Measurements from ENCODE around the gene SEMA3B. TPM values are rescaled to one million over a fixed set of nuclear protein-coding genes. Genes with fewer than 3 reads are reported as not detected.

The SEMA3B gene
- total RNA-seq, 4 donors from 2014 or later, result 59.5 to 423 (median 122) TPM

- H3K9me3 ChIP-seq, result no peaks in the 10 kb centered on the region
- 23% methylated on average over 10 of the region's 10 CpGs; no CpG with 5 or more reads in 1 of the 2 donors for WGBS, 2 donors (ENCODE audit: low coverage in 1 of 2)
- H3K27ac ChIP-seq, result peak overlapping the region; percentile 67 to 85 (median 82)
- H3K4me1 ChIP-seq, result peaks cover 46 to 96% (median 55%) of the 10 kb centered on the region in 4 donors
- peak overlapping the region in 1 of 4 donors; percentile 48 for H3K4me3 ChIP-seq
- no peaks in the 10 kb centered on the region for H3K27me3 ChIP-seq
- in situ Hi-C loops (cut with MboI; ENCODE audit: low pct_ligation_motif_present in 1 of 4, low pct_unique_long_range_greater_than_20kb in 1 of 4, low sequenced_read_pairs in 3 of 4) (no loop called here), intact Hi-C loops (cut with DNase I; ENCODE audit: low total_unique reads) (loop anchor here (2.0 kb wide), 1 partner anchor 20 kb away; no protein-coding TSS in a partner anchor)
- no peaks in the 10 kb centered on the region for H3K36me3 ChIP-seq
- DNase-seq, result peak; percentile 55
- TF ChIP-seq POLR2AphosphoS5 (IDR thresholded peaks at IDR 0.05), result no peak
- TF ChIP-seq, protein P1, sequence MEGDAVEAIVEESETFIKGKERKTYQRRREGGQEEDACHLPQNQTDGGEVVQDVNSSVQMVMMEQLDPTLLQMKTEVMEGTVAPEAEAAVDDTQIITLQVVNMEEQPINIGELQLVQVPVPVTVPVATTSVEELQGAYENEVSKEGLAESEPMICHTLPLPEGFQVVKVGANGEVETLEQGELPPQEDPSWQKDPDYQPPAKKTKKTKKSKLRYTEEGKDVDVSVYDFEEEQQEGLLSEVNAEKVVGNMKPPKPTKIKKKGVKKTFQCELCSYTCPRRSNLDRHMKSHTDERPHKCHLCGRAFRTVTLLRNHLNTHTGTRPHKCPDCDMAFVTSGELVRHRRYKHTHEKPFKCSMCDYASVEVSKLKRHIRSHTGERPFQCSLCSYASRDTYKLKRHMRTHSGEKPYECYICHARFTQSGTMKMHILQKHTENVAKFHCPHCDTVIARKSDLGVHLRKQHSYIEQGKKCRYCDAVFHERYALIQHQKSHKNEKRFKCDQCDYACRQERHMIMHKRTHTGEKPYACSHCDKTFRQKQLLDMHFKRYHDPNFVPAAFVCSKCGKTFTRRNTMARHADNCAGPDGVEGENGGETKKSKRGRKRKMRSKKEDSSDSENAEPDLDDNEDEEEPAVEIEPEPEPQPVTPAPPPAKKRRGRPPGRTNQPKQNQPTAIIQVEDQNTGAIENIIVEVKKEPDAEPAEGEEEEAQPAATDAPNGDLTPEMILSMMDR (IDR thresholded peaks at IDR 0.05), result peak in 3 of 5 experiments; percentile 3 to 42 (median 15)
These were observed 22.4 kb upstream of the SEMA3B start for GRCh38 chr3:50246517-50246954.

DNA sequence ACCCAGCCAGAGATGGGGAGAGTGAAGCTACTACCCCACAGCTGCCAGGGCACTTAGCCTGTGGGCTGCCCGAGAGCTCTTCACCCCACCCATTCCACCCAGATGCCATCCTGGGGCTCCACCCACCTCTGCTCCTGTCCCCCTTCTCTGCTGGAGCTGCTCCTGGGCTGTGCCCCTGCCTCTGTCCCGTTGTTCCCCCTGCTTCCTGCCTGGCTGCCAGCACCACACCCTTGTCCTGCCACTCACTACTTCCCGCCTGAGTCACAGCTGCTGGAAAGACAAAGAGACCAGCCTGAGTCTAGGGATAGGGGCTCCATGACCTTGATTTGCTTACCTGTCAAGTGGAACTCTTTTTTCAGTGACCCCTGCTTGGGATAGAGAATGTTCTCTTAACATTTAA is 20.6 kb upstream of the SEMA3B start:
- TF ChIP-seq POLR2A (IDR thresholded peaks at IDR 0.05) (no peak), EP300 (IDR thresholded peaks at IDR 0.05; ENCODE audit: low read depth) (no peak), POLR2AphosphoS5 (IDR thresholded peaks at IDR 0.05) (no peak)
- TF ChIP-seq, protein P1 (IDR thresholded peaks at IDR 0.05), result no peak
- H3K27me3 ChIP-seq, result no peaks in the 10 kb centered on the region
- peaks cover 31 to 79% (median 37%) of the 10 kb centered on the region in 4 donors for H3K4me1 ChIP-seq
- whole genome bisulfite sequencing, 2 donors (ENCODE audit: low coverage in 1 of 2), result 32% methylated on average over 3 of the region's 3 CpGs; no CpG with 5 or more reads in 1 of the 2 donors
- in situ Hi-C loops (cut with MboI; ENCODE audit: low pct_ligation_motif_present in 1 of 4, low pct_unique_long_range_greater_than_20kb in 1 of 4, low sequenced_read_pairs in 3 of 4) (no loop called here), intact Hi-C loops (cut with DNase I; ENCODE audit: low total_unique reads) (no loop called here)
- H3K36me3 ChIP-seq, result peaks cover 0 to 11% (median 0%) of the 10 kb centered on the region in 4 donors
- peak; percentile 65 for DNase-seq
- peak overlapping the region; percentile 45 to 85 (median 76) for H3K27ac ChIP-seq
- no peaks in the 10 kb centered on the region for H3K9me3 ChIP-seq
- H3K4me3 ChIP-seq, result no peak overlapping the region

DNA sequence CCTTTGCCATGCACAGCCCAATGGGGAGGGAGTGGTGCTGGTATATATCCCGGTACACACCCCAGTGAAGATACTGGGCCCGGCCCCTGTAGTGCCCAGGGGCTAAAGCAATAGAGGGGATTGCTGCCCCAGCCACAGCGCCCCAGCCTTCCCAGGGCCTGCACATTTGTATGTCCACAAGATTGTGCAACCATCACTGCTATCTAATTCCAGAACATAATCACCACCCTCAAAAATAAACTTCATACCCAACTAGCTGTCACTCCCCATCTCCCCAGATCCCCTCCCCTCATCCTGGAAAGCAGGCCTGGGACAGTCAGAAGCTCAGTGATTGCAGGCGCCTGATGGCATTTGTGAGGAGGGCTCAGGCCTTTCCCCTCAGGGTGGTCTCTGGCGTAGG is 19.5 kb upstream of the SEMA3B start:
- in situ Hi-C loops (cut with MboI; ENCODE audit: low pct_ligation_motif_present in 1 of 4, low pct_unique_long_range_greater_than_20kb in 1 of 4, low sequenced_read_pairs in 3 of 4), result no loop called here
- DNase-seq, result no peak
- 90 to 92% methylated on average over 2 to 5 of the region's 5 CpGs for WGBS, 2 donors (ENCODE audit: low coverage in 1 of 2)
- H3K4me3 ChIP-seq, result no peak overlapping the region
- no peaks in the 10 kb centered on the region for H3K27me3 ChIP-seq
- no peak for TF ChIP-seq POLR2AphosphoS5 (IDR thresholded peaks at IDR 0.05)
- TF ChIP-seq, protein P1 (IDR thresholded peaks at IDR 0.05), result no peak
- no peak for TF ChIP-seq POLR2A (IDR thresholded peaks at IDR 0.05)
- TF ChIP-seq EP300 (IDR thresholded peaks at IDR 0.05; ENCODE audit: low read depth), result no peak
- intact Hi-C loops (cut with DNase I; ENCODE audit: low total_unique reads), result no loop called here
- H3K9me3 ChIP-seq, result no peaks in the 10 kb centered on the region
- peaks cover 0 to 11% (median 0%) of the 10 kb centered on the region in 4 donors for H3K36me3 ChIP-seq
- H3K27ac ChIP-seq, result peak overlapping the region in 3 of 4 donors; percentile 45 to 85 (median 84)
- H3K4me1 ChIP-seq, result peaks cover 28 to 70% (median 35%) of the 10 kb centered on the region in 4 donors

DNA sequence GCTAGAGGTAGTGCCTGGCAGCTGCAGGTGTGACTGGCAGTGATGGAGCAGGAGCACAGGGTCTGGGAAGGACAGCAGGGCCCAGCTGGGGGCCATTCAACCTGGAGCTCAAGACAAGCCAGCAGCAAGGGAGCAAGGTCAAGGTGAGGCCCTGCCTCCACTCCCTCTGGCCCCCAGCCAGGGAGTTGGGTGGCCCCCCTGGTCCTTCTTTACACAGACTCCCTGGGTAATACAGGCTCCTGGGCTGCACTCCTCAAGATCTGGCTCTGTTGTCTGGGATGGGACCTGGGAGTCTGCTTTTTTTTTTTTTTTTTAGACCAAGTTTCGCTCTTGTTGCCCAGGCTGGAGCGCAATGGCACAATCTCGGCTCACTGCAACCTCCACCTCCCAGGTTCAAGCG is 18.4 kb upstream of the SEMA3B start:
- no peak for DNase-seq
- 86% methylated on average over 4 of the region's 4 CpGs; no CpG with 5 or more reads in 1 of the 2 donors for WGBS, 2 donors (ENCODE audit: low coverage in 1 of 2)
- intact Hi-C loops (cut with DNase I; ENCODE audit: low total_unique reads), result no loop called here
- Histone ChIP-seq H3K4me3 (no peak overlapping the region), H3K9me3 (no peaks in the 10 kb centered on the region), H3K36me3 (peaks cover 0 to 11% (median 0%) of the 10 kb centered on the region in 4 donors), H3K27ac (peak overlapping the region in 1 of 4 donors; percentile 4), H3K27me3 (no peaks in the 10 kb centered on the region), H3K4me1 (peaks cover 21 to 68% (median 31%) of the 10 kb centered on the region in 4 donors)
- in situ Hi-C loops (cut with MboI; ENCODE audit: low pct_ligation_motif_present in 1 of 4, low pct_unique_long_range_greater_than_20kb in 1 of 4, low sequenced_read_pairs in 3 of 4), result no loop called here
- TF ChIP-seq EP300 (IDR thresholded peaks at IDR 0.05; ENCODE audit: low read depth) (no peak), POLR2AphosphoS5 (IDR thresholded peaks at IDR 0.05) (no peak), POLR2A (IDR thresholded peaks at IDR 0.05) (no peak)
- TF ChIP-seq, protein P1 (IDR thresholded peaks at IDR 0.05), result no peak
